ENCODE measurements around the gene SIVA1.

Gene SIVA1

DNA sequence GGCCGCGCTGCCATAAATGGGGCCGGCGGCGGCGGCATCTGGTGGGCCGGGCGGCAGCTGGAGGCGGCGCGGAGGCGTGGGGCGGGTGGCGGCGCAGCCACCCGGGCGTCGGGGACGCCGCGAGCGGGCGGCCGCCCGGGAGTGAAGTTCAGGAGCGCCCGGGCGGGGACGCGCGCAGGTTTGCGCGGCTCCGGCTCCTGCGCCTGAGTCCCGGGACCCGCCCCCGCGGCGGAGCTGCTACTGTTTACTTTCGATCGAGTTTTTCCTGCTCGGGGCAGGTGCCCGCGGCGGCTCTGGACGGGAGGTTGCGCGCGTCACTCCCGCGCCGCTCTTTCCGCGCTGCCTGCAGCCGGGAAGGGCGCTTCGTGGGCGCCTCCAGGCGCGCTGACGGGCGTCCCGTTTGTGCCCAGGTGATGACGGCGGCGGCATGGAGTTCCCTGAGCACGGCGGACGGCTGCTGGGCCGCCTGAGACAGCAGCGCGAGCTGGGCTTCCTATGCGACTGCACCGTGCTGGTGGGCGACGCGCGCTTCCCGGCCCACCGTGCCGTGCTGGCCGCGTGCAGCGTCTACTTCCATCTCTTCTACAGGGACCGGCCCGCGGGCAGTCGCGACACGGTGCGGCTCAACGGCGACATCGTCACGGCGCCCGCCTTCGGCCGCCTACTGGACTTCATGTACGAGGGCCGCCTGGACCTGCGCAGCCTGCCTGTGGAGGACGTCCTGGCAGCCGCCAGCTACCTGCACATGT lies 48.0 kb downstream of the SIVA1 start, which contains the start of gene ZBTB42:
TSS of gene ZBTB42 (plus strand) at position 331 of the 749 bp plus-strand sequence. CDS start at position 428, 97 bp downstream.
- peak within 1 kb of the TSS; percentile 57 for H3K4me3 ChIP-seq (ENCODE audit: low read depth, low read length)
- TF ChIP-seq, protein P1, sequence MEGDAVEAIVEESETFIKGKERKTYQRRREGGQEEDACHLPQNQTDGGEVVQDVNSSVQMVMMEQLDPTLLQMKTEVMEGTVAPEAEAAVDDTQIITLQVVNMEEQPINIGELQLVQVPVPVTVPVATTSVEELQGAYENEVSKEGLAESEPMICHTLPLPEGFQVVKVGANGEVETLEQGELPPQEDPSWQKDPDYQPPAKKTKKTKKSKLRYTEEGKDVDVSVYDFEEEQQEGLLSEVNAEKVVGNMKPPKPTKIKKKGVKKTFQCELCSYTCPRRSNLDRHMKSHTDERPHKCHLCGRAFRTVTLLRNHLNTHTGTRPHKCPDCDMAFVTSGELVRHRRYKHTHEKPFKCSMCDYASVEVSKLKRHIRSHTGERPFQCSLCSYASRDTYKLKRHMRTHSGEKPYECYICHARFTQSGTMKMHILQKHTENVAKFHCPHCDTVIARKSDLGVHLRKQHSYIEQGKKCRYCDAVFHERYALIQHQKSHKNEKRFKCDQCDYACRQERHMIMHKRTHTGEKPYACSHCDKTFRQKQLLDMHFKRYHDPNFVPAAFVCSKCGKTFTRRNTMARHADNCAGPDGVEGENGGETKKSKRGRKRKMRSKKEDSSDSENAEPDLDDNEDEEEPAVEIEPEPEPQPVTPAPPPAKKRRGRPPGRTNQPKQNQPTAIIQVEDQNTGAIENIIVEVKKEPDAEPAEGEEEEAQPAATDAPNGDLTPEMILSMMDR (IDR thresholded peaks at IDR 0.05; ENCODE audit: borderline replicate concordance, insufficient read depth, low read depth, low read length) = no peak

DNA sequence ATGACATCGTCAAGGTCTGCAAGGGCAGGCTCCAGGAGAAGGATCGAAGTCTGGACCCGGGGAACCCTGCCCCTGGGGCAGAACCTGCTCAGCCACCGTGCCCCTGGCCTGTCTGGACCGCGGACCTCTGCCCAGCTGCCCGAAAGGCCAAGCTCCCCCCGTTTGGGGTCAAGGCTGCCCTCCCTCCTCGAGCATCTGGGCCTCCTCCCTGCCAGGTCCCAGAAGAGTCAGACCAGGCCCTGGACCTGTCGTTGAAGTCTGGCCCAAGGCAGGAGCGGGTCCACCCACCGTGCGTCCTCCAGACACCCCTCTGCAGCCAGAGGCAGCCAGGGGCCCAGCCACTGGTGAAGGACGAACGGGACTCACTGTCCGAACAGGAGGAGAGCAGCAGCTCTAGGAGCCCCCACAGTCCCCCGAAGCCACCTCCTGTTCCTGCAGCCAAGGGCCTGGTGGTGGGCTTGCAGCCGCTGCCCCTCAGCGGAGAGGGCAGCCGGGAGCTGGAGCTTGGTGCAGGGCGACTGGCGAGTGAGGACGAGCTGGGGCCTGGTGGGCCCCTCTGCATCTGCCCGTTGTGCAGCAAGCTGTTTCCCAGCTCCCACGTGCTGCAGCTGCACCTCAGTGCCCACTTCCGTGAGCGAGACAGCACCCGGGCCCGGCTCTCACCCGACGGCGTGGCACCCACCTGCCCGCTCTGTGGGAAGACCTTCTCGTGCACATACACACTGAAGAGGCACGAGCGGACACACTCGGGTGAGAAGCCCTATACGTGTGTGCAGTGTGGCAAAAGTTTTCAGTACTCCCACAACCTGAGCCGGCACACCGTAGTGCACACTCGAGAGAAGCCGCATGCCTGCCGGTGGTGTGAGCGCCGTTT lies 48.8 kb downstream of the SIVA1 start:
- peak overlapping the region; percentile 57 for H3K4me3 ChIP-seq (ENCODE audit: low read depth, low read length)
- TF ChIP-seq, protein P1 (IDR thresholded peaks at IDR 0.05; ENCODE audit: borderline replicate concordance, insufficient read depth, low read depth, low read length) = no peak

DNA sequence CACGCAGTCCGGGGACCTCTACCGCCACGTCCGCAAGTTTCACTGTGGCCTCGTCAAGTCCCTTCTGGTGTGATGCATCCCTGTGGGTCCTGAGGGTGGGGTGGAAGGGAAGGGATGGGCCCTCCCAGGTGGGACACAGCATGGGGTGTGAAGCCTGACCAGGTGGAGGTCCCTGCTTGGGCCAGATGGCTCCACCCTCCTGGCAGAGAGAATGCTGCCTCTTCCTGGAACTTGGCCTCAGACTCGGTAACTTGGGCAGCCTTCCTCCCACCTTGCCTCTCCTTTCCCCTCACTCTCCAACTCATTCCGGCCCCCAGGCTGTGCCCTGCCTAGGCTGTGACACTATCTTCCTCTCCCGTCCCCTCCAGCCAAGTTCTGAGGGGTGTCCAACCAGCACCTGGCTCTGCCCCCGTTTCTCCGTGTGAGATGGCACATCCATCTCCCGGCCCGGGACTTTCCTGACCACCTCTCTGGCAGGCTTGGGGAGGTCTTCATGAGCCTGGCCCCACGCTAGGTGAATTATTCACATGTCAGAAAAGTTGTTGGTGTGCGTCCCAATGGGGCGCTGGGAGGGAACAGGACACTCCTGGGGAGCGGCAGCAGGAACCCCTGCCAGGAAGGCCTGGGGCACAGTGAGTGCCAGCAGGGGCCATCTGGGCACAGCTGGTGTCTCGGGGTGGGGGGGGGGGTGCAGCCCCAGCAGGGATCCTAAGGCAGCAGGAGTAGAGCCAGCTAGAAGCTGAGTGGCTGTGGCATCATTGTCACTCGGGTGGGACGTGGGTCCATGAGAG lies 49.6 kb downstream of the SIVA1 start:
- H3K4me3 ChIP-seq (ENCODE audit: low read depth, low read length) = no peak overlapping the region
- TF ChIP-seq, protein P1 (IDR thresholded peaks at IDR 0.05; ENCODE audit: borderline replicate concordance, insufficient read depth, low read depth, low read length) = no peak

DNA sequence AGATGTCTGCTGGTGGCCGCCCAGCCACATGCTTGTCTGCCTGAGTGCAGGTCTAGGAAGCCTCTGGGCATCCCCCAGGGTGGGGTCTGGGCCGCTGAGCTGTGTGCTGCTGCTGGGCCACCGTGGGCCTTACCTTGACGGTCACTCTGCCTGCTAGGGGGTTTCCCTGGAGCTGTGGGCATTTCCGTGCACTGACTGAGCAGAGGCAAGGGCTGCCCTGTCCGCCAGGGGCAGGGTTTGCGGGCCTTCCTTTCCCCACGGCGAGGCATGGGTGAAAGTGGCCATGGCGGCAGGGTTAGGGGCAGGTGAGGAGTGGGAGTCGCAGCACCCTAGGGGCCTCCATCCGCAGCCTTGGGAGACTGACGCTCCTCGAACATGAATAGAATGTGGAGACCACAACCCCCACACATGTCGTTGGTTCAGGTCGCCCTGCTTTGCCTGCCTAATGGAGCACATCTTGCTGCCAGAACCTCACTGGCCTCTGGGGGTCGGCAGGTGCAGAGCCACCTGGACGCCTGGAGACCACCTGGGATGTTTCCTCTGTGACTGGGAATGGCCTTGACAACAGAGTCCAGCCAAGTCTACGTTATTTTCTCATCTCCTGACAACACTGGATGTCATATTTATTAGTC lies 50.4 kb downstream of the SIVA1 start:
- no peak overlapping the region for H3K4me3 ChIP-seq (ENCODE audit: low read depth, low read length)

DNA sequence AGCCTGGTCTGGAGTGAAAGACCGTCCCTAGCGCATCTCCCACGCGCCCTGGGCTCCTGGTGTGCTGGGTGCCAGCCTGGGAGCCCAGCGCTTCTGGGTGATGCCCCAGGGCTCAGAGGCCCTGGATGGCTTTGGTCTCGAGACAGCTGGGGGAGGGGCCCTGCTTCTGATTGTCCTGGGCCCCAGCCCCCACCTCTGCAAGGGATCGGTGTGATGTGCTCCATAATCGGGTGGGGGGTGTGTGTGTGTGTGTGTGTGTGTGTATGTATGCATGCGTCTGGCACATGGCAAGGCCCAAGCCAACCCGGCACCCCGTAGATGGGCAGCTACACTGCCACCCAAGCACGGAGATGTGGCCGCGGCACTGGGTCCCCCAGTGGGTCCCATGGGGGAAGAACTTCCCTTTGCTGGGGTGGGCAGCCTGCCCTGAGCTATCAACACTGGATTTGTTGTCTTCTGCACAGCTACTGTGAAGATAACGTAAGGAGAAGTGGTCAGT lies 51.0 kb downstream of the SIVA1 start:
- TF ChIP-seq, protein P1 (IDR thresholded peaks at IDR 0.05; ENCODE audit: borderline replicate concordance, insufficient read depth, low read depth, low read length) = no peak
- no peak overlapping the region for H3K4me3 ChIP-seq (ENCODE audit: low read depth, low read length)

More for the DNA sequence above, 50.4 kb downstream of the SIVA1 start:
- TF ChIP-seq, protein P1 (IDR thresholded peaks at IDR 0.05; ENCODE audit: borderline replicate concordance, insufficient read depth, low read depth, low read length) = no peak

All from GM12875 (cell line).